ENCODE data around the gene CDK14.

The CDK14 gene

DNA sequence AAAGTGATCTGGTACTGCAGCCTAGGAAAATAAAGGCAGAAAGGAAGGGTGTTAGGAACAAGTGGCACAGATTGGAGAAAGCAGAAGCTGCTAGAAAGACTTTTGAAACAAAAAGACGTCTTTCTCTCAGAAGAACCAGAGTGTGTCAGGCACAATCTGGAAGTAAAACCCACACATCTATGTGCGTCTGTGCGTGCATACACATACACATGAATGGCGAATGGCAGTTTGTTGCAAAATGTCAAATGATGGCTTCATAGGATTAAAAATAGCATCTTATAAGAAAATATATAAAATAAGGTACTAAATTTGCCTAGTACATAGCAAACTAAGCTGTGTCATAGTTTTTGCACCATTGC, 246.3 kb downstream of the CDK14 start:
- no peak for DNase-seq (ENCODE audit: low spot score)

- no peak for DNase-seq (ENCODE audit: low spot score)
These were observed 247.4 kb downstream of the CDK14 start for GRCh38 chr7:90843472-90843871.

DNA sequence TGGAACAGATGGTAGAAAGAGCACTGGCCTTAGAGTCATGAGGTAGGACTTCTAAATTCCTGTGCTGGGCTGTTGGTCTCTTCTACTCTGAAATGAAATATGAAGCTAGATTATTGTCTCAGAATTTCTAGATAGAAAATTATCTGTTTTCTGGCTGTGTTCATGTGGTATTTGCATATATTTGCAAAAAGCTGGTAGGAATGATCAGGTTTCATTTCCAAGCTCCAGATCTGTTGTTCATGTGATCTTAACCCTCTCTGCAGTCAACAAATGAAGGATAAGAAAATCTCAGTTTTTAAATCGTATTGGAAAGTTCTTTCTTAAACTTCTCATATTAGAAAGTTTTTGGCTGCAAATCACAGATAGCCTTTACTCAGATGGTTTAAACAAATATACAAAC, 248.3 kb downstream of the CDK14 start:
- DNase-seq (ENCODE audit: low spot score) = no peak

GRCh38 chr7:90846192-90846591, 250.1 kb downstream of the CDK14 start:
- DNase-seq (ENCODE audit: low spot score) = no peak

DNA sequence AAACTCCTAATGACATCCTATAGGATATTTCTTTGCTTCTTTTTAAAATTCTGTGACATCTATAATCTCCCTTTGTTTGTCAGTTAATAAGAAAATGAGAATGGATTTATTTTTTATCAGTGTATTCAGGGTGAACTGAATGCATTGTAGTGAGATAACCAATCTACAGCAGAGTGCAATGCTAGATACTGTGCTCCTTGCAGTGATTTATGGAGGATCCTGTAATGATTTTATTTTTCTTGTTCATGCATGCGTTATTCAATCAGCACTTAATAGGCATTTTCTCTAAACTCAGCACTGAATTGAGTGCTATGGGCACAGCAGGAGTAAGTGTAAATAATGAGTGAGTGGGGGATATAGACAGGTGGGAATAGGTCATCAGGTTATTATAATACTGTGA, 253.9 kb downstream of the CDK14 start:
- no peak for DNase-seq (ENCODE audit: low spot score)

GRCh38 chr7:90850471-90850870, 254.3 kb downstream of the CDK14 start:
- no peak for DNase-seq (ENCODE audit: low spot score)

DNA sequence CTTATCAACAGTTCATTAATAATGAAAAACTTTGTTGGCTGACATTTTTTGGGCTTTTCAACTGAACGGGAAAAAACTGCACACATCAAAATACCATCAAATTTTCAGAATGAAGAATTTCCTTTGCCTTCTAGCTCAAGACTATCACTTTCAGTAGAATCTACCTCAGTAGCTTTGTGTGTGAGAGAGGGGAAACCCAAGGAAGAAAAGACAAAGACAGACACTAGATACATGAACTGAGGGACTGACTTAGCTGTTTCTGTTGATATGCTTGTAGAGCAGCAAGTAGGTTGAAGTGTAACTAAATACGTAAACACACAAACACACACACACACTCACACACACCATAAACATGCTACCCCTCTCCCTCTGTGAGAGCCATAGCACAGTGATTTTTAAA, 257.1 kb downstream of the CDK14 start:
- no peak for DNase-seq (ENCODE audit: low spot score)

DNA sequence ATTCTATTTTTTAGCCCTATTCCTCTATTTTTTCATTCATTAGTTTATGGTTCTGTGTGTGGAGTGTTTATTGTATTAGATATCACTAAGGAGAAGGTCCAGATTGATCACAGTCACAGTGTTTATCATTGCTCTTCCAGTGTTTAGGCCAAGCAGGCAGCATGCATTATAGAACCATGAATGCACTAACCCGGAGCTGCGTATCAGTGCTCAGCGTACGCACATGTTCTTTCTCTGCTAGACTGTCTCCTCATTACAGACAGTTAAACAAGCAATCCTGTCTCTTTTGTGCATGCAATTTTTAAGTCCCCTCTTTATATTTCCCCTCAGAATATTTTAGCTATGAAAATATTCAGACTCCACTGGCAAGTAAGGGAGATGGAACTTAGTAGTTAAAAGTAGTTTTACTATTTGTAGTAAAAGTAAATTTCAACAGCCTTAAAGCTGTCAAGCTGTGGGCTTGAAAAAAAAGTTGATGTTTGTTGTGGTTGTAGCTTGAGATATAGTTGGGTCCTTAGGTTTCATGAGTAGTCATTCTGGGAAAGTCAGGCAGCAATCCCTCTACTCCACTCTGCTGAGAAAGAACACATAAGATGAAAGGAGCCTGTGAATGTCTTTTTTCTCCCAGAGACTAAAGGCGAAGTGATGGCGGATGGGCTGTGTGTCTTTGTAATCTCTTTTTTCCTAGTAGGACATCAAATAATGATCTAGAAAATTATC, 260.4 kb downstream of the CDK14 start:
- DNase-seq (ENCODE audit: low spot score) = no peak

DNA sequence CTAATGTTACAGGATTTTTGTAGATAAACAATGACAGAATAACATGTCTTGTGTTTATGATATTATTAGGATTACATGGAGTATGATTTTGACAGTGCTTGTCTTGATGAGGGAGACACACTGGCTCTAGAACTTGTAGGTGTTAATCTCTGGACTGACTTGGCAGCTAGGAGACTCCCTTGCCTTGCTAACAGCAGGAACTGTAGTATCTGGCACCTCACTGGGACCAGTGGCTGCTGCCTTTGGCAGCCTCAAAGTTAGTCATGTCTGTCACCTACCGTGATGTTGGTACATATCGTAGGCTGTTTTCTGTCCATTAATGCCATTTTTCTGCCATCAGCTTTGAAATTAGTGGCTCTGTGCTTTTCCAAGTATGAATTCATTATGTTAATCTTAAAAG, 261.5 kb downstream of the CDK14 start:
- DNase-seq (ENCODE audit: low spot score) = no peak

DNA sequence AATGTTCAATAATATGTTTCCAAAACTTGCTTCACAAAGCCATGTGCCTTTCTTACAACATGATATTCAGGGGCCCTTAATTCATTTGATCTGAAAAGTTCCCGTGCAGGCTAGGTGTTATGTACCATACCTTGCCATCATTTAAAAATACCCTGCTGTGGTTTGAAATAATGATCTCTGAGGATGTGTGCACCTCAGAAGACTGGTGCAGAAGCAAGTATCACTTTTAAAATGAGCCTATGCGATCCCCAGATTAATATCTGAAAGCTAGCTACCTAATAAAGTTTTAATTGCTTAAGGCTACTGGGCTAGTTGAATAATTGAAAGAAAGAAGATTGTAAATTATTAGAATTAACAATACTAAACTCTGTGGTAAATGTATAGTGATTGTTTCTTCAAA, 262.4 kb downstream of the CDK14 start:
- no peak for DNase-seq (ENCODE audit: low spot score)

DNA sequence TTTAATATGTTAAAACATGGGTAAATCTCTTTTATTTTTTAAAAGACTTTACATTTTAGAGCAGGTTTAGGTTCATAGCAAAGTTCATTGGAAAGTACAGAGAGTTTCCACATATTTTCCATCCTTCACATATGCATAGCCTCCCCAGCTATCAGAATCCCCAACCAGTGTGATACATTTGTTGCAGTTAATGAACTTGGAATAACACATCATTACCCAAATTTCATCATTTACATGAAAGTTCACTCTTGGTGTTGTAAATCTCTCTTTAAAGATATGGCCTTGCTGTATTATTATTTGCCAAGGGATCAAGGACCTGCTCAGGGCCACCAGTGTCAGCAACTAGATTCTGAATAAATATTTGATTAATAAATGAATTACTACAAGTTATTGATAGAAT, 263.4 kb downstream of the CDK14 start:
- no peak for DNase-seq (ENCODE audit: low spot score)

DNA sequence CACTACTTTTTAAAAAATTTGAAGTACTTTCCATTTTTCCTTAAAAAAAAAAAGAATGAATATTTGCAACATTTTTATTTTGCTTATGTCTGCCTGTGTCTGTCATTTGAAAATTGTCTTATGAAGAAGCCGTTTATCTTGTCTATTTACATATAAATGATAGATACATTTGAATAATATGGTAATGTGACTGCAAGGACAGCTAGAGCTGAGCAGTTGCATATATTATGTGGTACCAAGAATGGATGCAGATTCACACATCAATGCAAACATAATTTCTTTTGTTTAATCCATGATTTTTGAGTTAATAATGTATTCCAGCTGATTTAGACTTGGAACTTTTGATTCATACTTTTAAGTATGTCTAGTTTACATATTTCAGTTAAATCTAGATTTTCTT, 268.0 kb downstream of the CDK14 start:
- no peak for DNase-seq (ENCODE audit: low spot score)

DNA sequence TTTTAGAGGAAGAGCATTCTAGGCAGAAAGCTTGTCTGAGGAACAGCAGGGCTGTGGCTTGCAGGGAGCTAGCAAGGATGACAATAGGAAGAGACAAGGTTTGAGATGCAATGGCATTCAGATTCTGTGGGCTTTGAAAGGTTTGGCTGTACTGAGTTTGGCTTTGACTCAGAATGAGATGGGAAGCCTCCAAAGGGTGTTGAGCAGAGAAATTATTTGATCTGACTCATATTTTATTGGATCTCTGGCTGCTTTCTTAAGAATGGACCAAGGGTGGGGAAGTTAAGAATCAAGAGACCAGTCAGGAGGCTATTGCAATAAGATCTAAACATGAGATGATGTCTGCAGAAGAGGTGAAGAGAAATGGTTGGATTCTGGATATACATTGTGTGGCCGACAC, 273.2 kb downstream of the CDK14 start:
- DNase-seq (ENCODE audit: low spot score) = no peak

- DNase-seq (ENCODE audit: low spot score) = no peak
These were observed 280.6 kb downstream of the CDK14 start for GRCh38 chr7:90876701-90877100.

GRCh38 chr7:90877201-90877600, 281.1 kb downstream of the CDK14 start:
- no peak for DNase-seq (ENCODE audit: low spot score)

DNA sequence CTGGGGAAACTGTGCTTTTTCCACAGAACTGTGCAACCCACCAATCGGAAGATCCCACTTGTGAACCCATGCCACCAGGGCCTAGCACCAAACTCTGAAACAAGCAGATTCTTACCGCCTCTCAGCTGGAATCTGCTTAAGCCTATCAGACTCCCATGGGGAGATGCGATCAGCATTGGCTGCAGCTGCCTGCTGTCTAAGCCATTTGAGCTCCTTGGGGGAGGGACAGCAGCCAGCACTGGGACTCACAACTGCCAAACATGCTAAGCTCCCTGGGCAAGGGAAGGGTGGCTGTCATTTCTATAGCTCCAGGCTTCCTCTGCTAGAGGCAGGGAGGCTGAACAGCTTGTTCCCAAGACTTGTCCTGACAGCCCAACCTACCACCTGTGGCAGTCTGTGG, 283.8 kb downstream of the CDK14 start:
- DNase-seq (ENCODE audit: low spot score) = no peak

DNA sequence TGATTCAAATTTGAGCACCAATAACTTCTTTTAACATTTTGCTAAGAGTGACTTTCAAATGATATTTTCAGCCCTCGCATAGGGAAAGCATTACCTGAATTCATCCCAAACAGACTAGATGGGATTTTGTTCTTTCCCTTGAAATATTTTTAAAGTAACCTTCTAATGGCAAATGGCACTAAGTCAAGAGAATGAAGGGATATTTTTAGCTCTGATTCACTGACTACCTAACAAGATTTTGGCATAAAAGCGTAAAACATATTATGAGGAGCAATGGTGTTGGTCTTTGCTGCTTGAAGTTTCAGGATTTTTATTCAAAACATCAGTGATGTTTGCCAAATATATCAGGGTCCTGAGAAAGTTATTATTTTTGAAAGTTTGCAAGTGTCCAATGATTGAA, 290.3 kb downstream of the CDK14 start:
- no peak for DNase-seq (ENCODE audit: low spot score)

- no peak for DNase-seq (ENCODE audit: low spot score)
These were observed 293.1 kb downstream of the CDK14 start for GRCh38 chr7:90889210-90889609.

GRCh38 chr7:90889644-90890043, 293.5 kb downstream of the CDK14 start:
- DNase-seq (ENCODE audit: low spot score) = no peak

DNA sequence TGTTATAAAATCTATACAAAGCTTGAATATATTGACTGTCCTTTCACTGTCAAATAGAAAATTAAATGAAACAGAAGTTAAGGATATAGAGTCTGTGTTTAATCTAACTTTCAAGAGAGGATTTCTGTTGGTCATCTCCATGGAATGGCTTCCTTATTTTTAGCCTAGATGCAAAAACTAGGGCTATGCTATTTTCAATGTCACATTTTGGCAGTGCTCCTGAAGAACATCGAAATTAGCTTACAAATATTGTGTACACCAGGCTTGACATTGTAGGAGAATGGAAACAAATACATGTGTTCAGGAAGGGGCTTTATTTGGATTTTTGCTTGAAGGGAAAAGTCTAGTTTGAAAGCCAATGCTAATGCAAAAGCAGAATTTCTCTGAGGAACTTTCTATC, 295.4 kb downstream of the CDK14 start:
- DNase-seq (ENCODE audit: low spot score) = no peak

DNA sequence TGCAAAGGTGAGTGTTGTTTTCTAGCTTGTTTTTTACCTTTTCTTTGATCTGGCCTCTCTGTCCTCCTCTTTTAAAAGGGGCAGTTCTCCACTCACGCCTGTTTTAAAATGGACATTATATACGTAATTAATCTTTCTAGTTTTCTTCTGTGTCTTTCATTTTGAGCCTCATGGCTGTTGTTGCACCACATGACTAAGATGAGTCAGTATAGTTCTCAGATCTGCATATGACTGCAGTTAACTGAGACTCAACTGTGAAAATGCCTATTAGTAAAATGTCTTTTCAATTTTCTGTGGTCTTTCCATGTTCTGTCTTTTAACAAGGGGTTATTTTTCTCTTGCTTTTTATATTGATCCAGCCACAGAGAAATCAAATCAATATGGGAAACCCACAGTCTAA, 296.1 kb downstream of the CDK14 start:
- no peak for DNase-seq (ENCODE audit: low spot score)

DNA sequence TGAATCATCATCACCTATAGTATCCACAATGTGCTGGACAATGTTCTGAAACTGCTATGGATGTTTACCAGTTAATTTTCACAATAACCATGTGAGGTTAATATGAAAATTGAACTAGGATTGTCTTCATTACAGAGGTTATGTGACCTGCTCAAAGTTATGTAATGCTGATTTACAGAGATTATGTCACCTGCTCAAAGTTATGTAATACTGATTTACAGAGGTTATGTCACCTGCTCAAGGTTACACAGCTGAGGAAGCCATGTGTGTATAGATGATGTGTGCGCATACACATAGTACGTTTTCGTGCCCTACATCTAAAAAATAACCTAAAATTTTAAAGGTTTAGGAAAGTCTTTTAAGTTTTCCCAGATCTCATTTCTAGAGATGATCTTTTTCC, 298.0 kb downstream of the CDK14 start:
- DNase-seq (ENCODE audit: low spot score) = no peak

GRCh38 chr7:90896458-90896857, 300.3 kb downstream of the CDK14 start:
- no peak for DNase-seq (ENCODE audit: low spot score)

- DNase-seq (ENCODE audit: low spot score) = no peak
These were observed 301.9 kb downstream of the CDK14 start for GRCh38 chr7:90897961-90898469.
